Skeletal muscle tissue (tissue), 4 donors: Measurements from ENCODE around the gene ALDOB. TPM values are rescaled to one million over a fixed set of nuclear protein-coding genes. Genes with fewer than 3 reads are reported as not detected.

Source experiments
- H3K27ac ChIP-seq: one replicate; pipeline ENCODE4 v1.7.0; 2013; ENCODE audit warnings: mild to moderate bottlenecking, low read depth, low read length, inconsistent platforms
- H3K27me3 ChIP-seq, 3 donors: one replicate each; pipeline ENCODE4 v1.7.0; 2013; ENCODE audit warnings: low read length in 3 of 3; ENCODE audit not compliant: control insufficient read depth in 3 of 3, insufficient read depth in 3 of 3
- H3K36me3 ChIP-seq, 3 donors: one replicate each; pipeline ENCODE4 v1.7.0; 2013; ENCODE audit warnings: low read length in 3 of 3; ENCODE audit not compliant: control insufficient read depth in 3 of 3, insufficient read depth in 3 of 3
- H3K4me1 ChIP-seq, 3 donors: one replicate each; pipeline ENCODE4 v1.7.0; 2013; ENCODE audit warnings: low read length in 3 of 3, mild to moderate bottlenecking in 3 of 3; ENCODE audit not compliant: control insufficient read depth in 3 of 3, insufficient read depth in 3 of 3
- H3K4me3 ChIP-seq, 3 donors: one replicate each; pipeline ENCODE4 v1.7.0; 2013; ENCODE audit warnings: low read length in 3 of 3
- H3K9ac ChIP-seq, 3 donors: one replicate each; pipeline ENCODE4 v1.7.0; 2013; ENCODE audit warnings: low read length in 3 of 3, mild to moderate bottlenecking in 3 of 3, moderate library complexity in 2 of 3, low read depth in 1 of 3
- H3K9me3 ChIP-seq, 3 donors: one replicate each; pipeline ENCODE4 v1.7.0; 2013; ENCODE audit warnings: low read length in 3 of 3; ENCODE audit not compliant: control insufficient read depth in 3 of 3
- total RNA-seq: library from RNA; depleted of rRNA; stranded (reverse); fragments of >200 nt; gene quantifications from one replicate; pipeline ENCODE4 v1.2.3, GENCODE V29; 2014
- donor health status: Osteomylitis.

The ALDOB gene
- total RNA-seq, 1 donor from 2014 or later = not detected

DNA sequence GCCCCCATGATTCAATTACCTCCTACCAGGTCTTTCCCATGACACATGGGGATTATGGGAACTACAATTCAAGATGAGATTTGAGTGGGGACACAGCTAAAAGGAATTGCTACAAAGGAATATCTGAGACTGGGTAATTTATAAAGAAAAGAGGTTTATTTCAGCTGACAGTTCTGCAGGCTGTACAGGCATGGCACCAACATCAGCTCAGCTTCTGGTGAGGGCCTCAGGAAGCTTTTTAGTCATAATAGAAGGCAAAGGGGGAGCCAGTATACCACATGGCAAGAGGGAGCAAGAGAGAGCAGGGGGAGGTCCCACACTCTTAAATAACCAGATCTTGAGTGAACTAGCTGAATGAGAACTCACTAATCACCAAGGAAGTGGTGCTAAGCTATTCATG is 11.2 kb upstream of the ALDOB start:
- H3K4me3 ChIP-seq = no peak overlapping the region
- H3K27me3 ChIP-seq = peaks cover 0 to 5% (median 0%) of the 10 kb centered on the region in 3 donors
- no peaks in the 10 kb centered on the region for H3K9me3 ChIP-seq
- peaks cover 0 to 10% (median 6%) of the 10 kb centered on the region in 3 donors for H3K4me1 ChIP-seq
- no peak overlapping the region for H3K27ac ChIP-seq
- H3K9ac ChIP-seq = no peak overlapping the region
- no peaks in the 10 kb centered on the region for H3K36me3 ChIP-seq

DNA sequence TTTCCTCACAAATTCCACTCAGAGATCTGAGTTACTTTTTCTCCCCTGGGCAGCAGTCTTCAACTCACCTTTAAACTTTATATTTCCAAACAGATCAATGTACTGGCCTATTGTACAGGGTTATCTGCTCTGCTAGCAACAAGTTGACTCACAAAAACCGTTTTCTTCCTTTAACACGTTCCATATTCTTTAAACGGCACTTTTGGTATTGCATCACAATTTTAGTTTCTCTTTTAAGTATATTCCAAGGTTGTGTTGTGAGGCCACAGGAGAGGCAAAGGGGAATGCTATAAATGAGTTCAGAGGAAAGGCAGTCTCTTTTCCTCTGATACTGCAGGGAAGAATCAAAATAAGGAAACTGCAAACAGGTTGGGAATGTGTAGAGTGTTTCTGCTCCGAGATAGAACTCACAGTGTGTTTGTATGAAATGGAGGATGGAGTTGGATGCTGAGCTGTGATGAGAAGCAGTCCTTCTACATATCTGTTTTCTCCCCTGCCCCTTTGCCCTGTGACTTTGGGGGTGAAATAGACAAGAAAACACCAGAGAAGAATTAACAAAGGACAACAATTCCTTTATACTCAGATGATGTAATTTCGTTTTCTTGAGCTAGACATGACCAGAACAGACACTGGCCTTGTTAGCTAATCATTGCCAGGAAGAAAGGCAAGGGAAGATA is 9.9 kb upstream of the ALDOB start:
- peaks cover 0 to 5% (median 0%) of the 10 kb centered on the region in 3 donors for H3K27me3 ChIP-seq
- no peak overlapping the region for H3K4me3 ChIP-seq
- no peak overlapping the region for H3K27ac ChIP-seq
- no peaks in the 10 kb centered on the region for H3K9me3 ChIP-seq
- no peak overlapping the region for H3K9ac ChIP-seq
- H3K36me3 ChIP-seq = no peaks in the 10 kb centered on the region
- H3K4me1 ChIP-seq = peaks cover 0 to 10% (median 6%) of the 10 kb centered on the region in 3 donors

DNA sequence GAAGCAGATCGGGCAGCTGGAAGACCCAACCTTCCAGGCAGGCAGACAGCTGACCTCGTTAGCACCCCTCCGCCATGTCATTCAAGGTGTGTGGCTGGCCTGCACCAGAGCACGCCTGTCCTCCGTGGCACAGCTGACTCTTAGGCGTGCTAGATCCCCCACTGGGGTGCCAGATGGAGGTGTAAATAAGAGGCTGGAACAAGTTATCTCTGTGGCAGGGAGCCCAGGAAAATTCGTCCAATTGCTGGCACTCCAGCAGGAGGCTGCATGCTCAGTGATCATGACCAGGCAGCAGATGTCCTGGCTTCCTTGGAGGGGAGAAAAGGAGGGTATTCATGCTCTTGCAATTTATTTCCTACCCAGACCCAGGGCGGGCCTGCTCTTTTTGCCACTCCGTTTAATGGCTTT is 7.8 kb upstream of the ALDOB start:
- H3K27me3 ChIP-seq = no peaks in the 10 kb centered on the region
- no peaks in the 10 kb centered on the region for H3K36me3 ChIP-seq
- no peak overlapping the region for H3K9ac ChIP-seq
- no peak overlapping the region for H3K4me3 ChIP-seq
- H3K27ac ChIP-seq = no peak overlapping the region
- H3K9me3 ChIP-seq = no peaks in the 10 kb centered on the region
- peaks cover 0 to 10% (median 3%) of the 10 kb centered on the region in 3 donors for H3K4me1 ChIP-seq

DNA sequence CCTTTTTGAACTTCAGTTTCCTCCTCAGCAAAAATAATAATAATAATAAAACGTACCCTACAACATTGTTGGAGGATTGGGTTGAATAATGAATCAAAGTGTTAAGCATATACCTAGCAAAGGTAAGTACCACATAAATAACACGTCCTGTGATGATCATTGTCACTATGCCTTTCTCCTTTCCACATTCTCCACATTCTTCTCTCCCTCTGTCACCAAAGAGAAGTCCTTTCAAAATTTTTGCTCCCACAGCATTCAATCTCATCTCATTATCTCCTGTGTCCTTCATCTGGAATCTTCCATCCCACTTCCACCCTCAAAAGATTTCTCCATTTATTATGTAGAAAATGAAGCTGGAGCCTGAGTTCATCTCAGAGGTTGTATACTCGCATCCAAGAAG is 7.2 kb upstream of the ALDOB start:
- Histone ChIP-seq H3K36me3 (no peaks in the 10 kb centered on the region), H3K9me3 (no peaks in the 10 kb centered on the region), H3K4me1 (peaks cover 0 to 10% (median 3%) of the 10 kb centered on the region in 3 donors), H3K27ac (no peak overlapping the region), H3K4me3 (no peak overlapping the region), H3K9ac (no peak overlapping the region), H3K27me3 (no peaks in the 10 kb centered on the region)

DNA sequence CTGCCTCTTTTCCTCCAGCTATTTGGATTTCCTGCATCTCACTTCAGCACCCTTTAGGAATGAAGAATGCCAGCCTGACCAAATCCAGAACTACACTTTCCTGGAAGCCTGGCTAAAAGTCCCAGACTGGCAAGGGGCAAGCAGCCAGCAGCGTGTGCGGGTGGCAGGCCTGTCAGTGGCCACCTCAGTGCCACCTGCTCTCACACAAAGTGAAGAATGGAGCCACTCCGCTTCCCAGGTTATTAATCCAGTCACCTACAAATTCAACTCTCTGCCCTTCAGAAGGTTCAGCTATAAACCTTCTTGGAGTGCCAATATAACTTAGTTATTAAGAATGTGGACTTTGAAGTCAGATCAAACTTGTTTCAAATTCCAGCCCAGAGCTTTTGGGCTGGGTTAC is 6.7 kb upstream of the ALDOB start:
- Histone ChIP-seq H3K4me1 (peaks cover 0 to 10% (median 3%) of the 10 kb centered on the region in 3 donors), H3K9ac (no peak overlapping the region), H3K27ac (no peak overlapping the region), H3K4me3 (no peak overlapping the region), H3K36me3 (no peaks in the 10 kb centered on the region), H3K9me3 (no peaks in the 10 kb centered on the region), H3K27me3 (no peaks in the 10 kb centered on the region)

GRCh38 chr9:101440714-101441230 is 5.2 kb upstream of the ALDOB start:
- Histone ChIP-seq H3K4me1 (peaks cover 0 to 10% (median 3%) of the 10 kb centered on the region in 3 donors), H3K27me3 (no peaks in the 10 kb centered on the region), H3K36me3 (no peaks in the 10 kb centered on the region), H3K27ac (no peak overlapping the region), H3K9me3 (no peaks in the 10 kb centered on the region), H3K4me3 (no peak overlapping the region), H3K9ac (no peak overlapping the region)

- Histone ChIP-seq H3K4me3 (no peak overlapping the region), H3K27me3 (no peaks in the 10 kb centered on the region), H3K27ac (no peak overlapping the region), H3K9ac (no peak overlapping the region), H3K36me3 (no peaks in the 10 kb centered on the region), H3K4me1 (peaks cover 0 to 7% (median 3%) of the 10 kb centered on the region in 3 donors), H3K9me3 (no peaks in the 10 kb centered on the region)
These were observed 2.9 kb upstream of the ALDOB start for GRCh38 chr9:101438523-101438922.

DNA sequence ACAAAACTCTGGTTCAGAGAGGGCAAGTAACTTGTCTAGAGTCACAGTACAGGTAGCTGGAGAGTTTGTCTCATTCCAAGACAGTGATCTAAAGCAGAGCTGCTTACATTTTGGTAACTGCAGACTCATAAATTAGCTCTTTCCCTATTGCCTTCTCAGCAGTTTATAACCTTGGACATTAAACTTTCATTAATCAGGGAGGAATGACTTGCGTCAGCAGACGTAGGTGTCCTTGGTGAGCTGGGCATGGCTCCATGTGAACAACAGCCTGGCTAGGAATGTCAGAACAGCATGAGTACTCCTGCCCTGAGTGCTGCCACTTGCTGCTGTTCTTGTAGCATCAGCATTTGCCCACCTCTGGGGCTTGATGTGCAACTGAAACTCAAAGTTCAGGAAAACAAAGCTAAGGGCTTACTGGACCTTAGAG is 2.2 kb upstream of the ALDOB start:
- no peak overlapping the region for H3K27ac ChIP-seq

DNA sequence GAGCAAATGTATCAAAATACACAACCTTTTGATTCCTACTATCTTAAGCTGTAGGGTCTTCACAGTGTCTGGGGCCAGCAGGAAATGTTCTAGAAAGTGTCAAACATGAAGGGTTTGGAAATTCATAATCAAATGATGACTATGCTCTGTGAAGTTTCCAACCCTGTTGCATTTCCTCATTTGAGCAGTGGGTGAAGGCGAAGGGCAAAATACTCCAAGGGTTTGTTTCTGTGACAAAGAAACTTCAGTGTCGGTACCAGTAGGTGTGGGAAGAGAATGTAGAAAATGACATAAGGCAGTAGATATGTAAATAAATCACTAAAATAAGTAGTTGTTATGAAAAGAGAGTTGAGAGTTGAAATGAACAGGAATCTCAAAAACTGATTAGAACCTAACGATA is 576 bp downstream of the ALDOB start:
- Histone ChIP-seq H3K9me3 (no peaks in the 10 kb centered on the region), H3K36me3 (no peaks in the 10 kb centered on the region)

More for the DNA sequence above, 2.2 kb upstream of the ALDOB start:
- no peak overlapping the region for H3K9ac ChIP-seq
- H3K4me1 ChIP-seq = no peaks in the 10 kb centered on the region
- no peaks in the 10 kb centered on the region for H3K9me3 ChIP-seq
- no peak overlapping the region for H3K4me3 ChIP-seq
- H3K27me3 ChIP-seq = no peaks in the 10 kb centered on the region
- no peaks in the 10 kb centered on the region for H3K36me3 ChIP-seq

GRCh38 chr9:101433229-101433628 is 2.3 kb downstream of the ALDOB start:
- no peaks in the 10 kb centered on the region for H3K4me1 ChIP-seq
- no peak overlapping the region for H3K27ac ChIP-seq
- H3K27me3 ChIP-seq = no peaks in the 10 kb centered on the region
- no peaks in the 10 kb centered on the region for H3K36me3 ChIP-seq
- no peaks in the 10 kb centered on the region for H3K9me3 ChIP-seq
- no peak overlapping the region for H3K9ac ChIP-seq
- H3K4me3 ChIP-seq = no peak overlapping the region

More for the DNA sequence above, 576 bp downstream of the ALDOB start:
- Histone ChIP-seq H3K9ac (no peak overlapping the region), H3K4me1 (no peaks in the 10 kb centered on the region), H3K27ac (no peak overlapping the region), H3K27me3 (no peaks in the 10 kb centered on the region), H3K4me3 (no peak overlapping the region)
